ENCODE measurements around the gene RPS18.
A peak's percentile ranks its signal among the peaks of the same experiment; 100 is the strongest.
"Not testable (repeated sequence)": the region's sequence is repeated elsewhere in the genome, so short reads cannot be mapped to it uniquely, and the experiment has no call there.

The RPS18 gene

GRCh38 chr6:33271468-33272274 lies at the start of gene RPS18, which contains the start of gene VPS52:
Gene RPS18, plus strand, starts transcription at chr6:33272075. Its CDS starts 45 bp downstream, at chr6:33272120.
Gene VPS52, minus strand, starts transcription at chr6:33271876. Its CDS starts 201 bp downstream, at chr6:33271675.
- peak; percentile 89 for DNase-seq (ENCODE audit: extremely low spot score)
- TF ChIP-seq TARDBP (IDR thresholded peaks at IDR 0.05) = no peak; the same call in 1 of the 2 replicates
- TF ChIP-seq ELF4 (IDR thresholded peaks at IDR 0.05) = peak; percentile 97
- peak; percentile 93 for TF ChIP-seq PKNOX1 (IDR thresholded peaks at IDR 0.05)
- TF ChIP-seq FOXA1 (IDR thresholded peaks at IDR 0.05) = no peak
- no peak for TF ChIP-seq HDGF (IDR thresholded peaks at IDR 0.05; ENCODE audit: borderline replicate concordance)
- peak; percentile 57; the same call in 1 of the 2 replicates for TF ChIP-seq LEF1 (IDR thresholded peaks at IDR 0.05; ENCODE audit: borderline replicate concordance)
- TF ChIP-seq FOXK2 (IDR thresholded peaks at IDR 0.05) = peak; percentile 95
- TF ChIP-seq CTBP1 (IDR thresholded peaks at IDR 0.05; ENCODE audit: borderline replicate concordance) = peak; percentile 85
- TF ChIP-seq L3MBTL2 (conservative IDR thresholded peaks at IDR 0.05) = 0 out of 2 replicates have a peak, but pooled peaks have one; percentile 52
- no peak for TF ChIP-seq FOXM1 (IDR thresholded peaks at IDR 0.05; ENCODE audit: borderline replicate concordance)
- TF ChIP-seq BHLHE40 (IDR thresholded peaks at IDR 0.05; ENCODE audit: borderline replicate concordance) = no peak
- TF ChIP-seq NFRKB (IDR thresholded peaks at IDR 0.05) = peak; percentile 96
- no peak for TF ChIP-seq SP1 (IDR thresholded peaks at IDR 0.05)
- CTCF ChIA-PET = interaction anchor here (0.6 to 1.2 kb wide), 5 partner anchors 24 to 155 kb away, joined by 3 to 8 read pairs (median 4); no protein-coding TSS in a partner anchor
- POLR2A ChIA-PET = interaction anchor here (0.5 to 5.5 kb wide), 41 partner anchors 9 to 340 kb away, joined by 3 to 54 read pairs (median 4); partner anchors contain the start of genes CUTA, HSD17B8, PFDN6 and RGL2

GRCh38 chr6:33226503-33227120 lies 45.3 kb upstream of the RPS18 start:
- ChIA-PET CTCF (interaction anchor here (0.7 kb wide), 1 partner anchor 83 kb away, joined by 4 read pairs; no protein-coding TSS in a partner anchor), POLR2A (interaction anchor here (1.4 kb wide), 1 partner anchor 18 kb away, joined by 7 read pairs; the partner anchor contains the start of gene RING1)
- DNase-seq (ENCODE audit: extremely low spot score) = not testable (repeated sequence)

- no peak for TF ChIP-seq PKNOX1 (IDR thresholded peaks at IDR 0.05)
- no peak for TF ChIP-seq ARNT (IDR thresholded peaks at IDR 0.05)
- no peak for TF ChIP-seq FOXM1 (IDR thresholded peaks at IDR 0.05; ENCODE audit: borderline replicate concordance)
- TF ChIP-seq TARDBP (IDR thresholded peaks at IDR 0.05) = no peak
- TF ChIP-seq FOXA1 (IDR thresholded peaks at IDR 0.05) = no peak
- no peak for TF ChIP-seq HDGF (IDR thresholded peaks at IDR 0.05; ENCODE audit: borderline replicate concordance)
- TF ChIP-seq NFRKB (IDR thresholded peaks at IDR 0.05) = no peak
- TF ChIP-seq BHLHE40 (IDR thresholded peaks at IDR 0.05; ENCODE audit: borderline replicate concordance) = no peak
- no peak for DNase-seq (ENCODE audit: extremely low spot score)
- POLR2A ChIA-PET = interaction anchor here (0.8 to 1.8 kb wide), 6 partner anchors 11 to 36 kb away, joined by 3 to 7 read pairs (median 6); partner anchors contain the start of gene RING1
- CTCF ChIA-PET = interaction anchor here (0.8 to 1.7 kb wide), 2 partner anchors 11 to 13 kb away, joined by 3 to 7 read pairs; no protein-coding TSS in a partner anchor
Measured at GRCh38 chr6:33235221-33235634, 36.6 kb upstream of the RPS18 start.

- no peak for DNase-seq (ENCODE audit: extremely low spot score)
- CTCF ChIA-PET = interaction anchor here (0.9 to 1.7 kb wide), 2 partner anchors 12 to 39 kb away, joined by 3 to 7 read pairs; no protein-coding TSS in a partner anchor
- TF ChIP-seq SUZ12 (IDR thresholded peaks at IDR 0.05) = no peak
- no peak for TF ChIP-seq HDGF (IDR thresholded peaks at IDR 0.05; ENCODE audit: borderline replicate concordance)
- TF ChIP-seq ELF4 (IDR thresholded peaks at IDR 0.05) = no peak
- POLR2A ChIA-PET = interaction anchor here (0.9 to 1.8 kb wide), 4 partner anchors 11 to 35 kb away, joined by 3 to 7 read pairs (median 5); partner anchors contain the start of genes RPS18 and VPS52
Measured at GRCh38 chr6:33236328-33236727, 35.5 kb upstream of the RPS18 start.

GRCh38 chr6:33236852-33237251 lies 35.0 kb upstream of the RPS18 start:
- DNase-seq (ENCODE audit: extremely low spot score) = no peak
- POLR2A ChIA-PET = interaction anchor here (1.2 to 1.6 kb wide), 2 partner anchors 11 to 34 kb away, joined by 4 to 6 read pairs; partner anchors contain the start of genes RPS18 and VPS52
- TF ChIP-seq CTBP1 (IDR thresholded peaks at IDR 0.05; ENCODE audit: borderline replicate concordance) = no peak
- TF ChIP-seq ARNT (IDR thresholded peaks at IDR 0.05) = no peak
- no peak for TF ChIP-seq PKNOX1 (IDR thresholded peaks at IDR 0.05)
- TF ChIP-seq ELF4 (IDR thresholded peaks at IDR 0.05) = no peak
- TF ChIP-seq SP1 (IDR thresholded peaks at IDR 0.05) = no peak
- no peak for TF ChIP-seq TARDBP (IDR thresholded peaks at IDR 0.05)
- TF ChIP-seq FOXA1 (IDR thresholded peaks at IDR 0.05) = no peak
- TF ChIP-seq ZNF384 (IDR thresholded peaks at IDR 0.05) = no peak
- no peak for TF ChIP-seq FOXM1 (IDR thresholded peaks at IDR 0.05; ENCODE audit: borderline replicate concordance)
- no peak for TF ChIP-seq L3MBTL2 (conservative IDR thresholded peaks at IDR 0.05)
- TF ChIP-seq BHLHE40 (IDR thresholded peaks at IDR 0.05; ENCODE audit: borderline replicate concordance) = no peak
- TF ChIP-seq FOXK2 (IDR thresholded peaks at IDR 0.05) = no peak
- TF ChIP-seq NFRKB (IDR thresholded peaks at IDR 0.05) = no peak
- TF ChIP-seq SUZ12 (IDR thresholded peaks at IDR 0.05) = no peak
- no peak for TF ChIP-seq HDGF (IDR thresholded peaks at IDR 0.05; ENCODE audit: borderline replicate concordance)
- no peak for TF ChIP-seq LEF1 (IDR thresholded peaks at IDR 0.05; ENCODE audit: borderline replicate concordance)
- CTCF ChIA-PET = interaction anchor here (0.9 kb wide), 1 partner anchor 40 kb away, joined by 3 read pairs; no protein-coding TSS in a partner anchor

Data from HEK293T (cell line).